Transverse colon (tissue), 4 donors: ENCODE data around the gene CSNK1D. TPM values are rescaled to one million over a fixed set of nuclear protein-coding genes. Genes with fewer than 3 reads are reported as not detected.

Source experiments
- DNase-seq: peaks from one replicate; pipeline ENCODE4 v3.0.0-alpha.2; 2019
- H3K27ac ChIP-seq, 4 donors: fragments of 200-600 bp; sonication (generic); 2 replicates each; pipeline ENCODE4 v1.5.1; 2016 to 2018; ENCODE audit warnings: inconsistent platforms in 4 of 4
- H3K27me3 ChIP-seq: fragments of 200-600 bp; sonication (generic); 2 replicates; pipeline ENCODE4 v1.5.1; 2017; ENCODE audit warnings: inconsistent platforms
- H3K36me3 ChIP-seq, 4 donors: fragments of 200-600 bp; sonication (generic); 2 replicates each; pipeline ENCODE4 v1.5.1; 2017 to 2019; ENCODE audit warnings: inconsistent platforms in 4 of 4
- H3K4me1 ChIP-seq, 4 donors: fragments of 200-600 bp; sonication (generic); 2 replicates each; pipeline ENCODE4 v1.5.1; 2017 to 2020; ENCODE audit warnings: inconsistent platforms in 4 of 4
- H3K4me3 ChIP-seq, 4 donors: fragments of 200-600 bp; sonication (generic); 1 replicate in 1 of 4; 2 replicates in 3 of 4; pipeline versions ENCODE4 v1.5.1 to v1.6.1; 2017 to 2019; ENCODE audit warnings: inconsistent platforms in 4 of 4
- H3K9me3 ChIP-seq, 2 donors: fragments of 200-600 bp; sonication (generic); 2 replicates each; pipeline ENCODE4 v1.5.1; 2017 to 2019; ENCODE audit warnings: inconsistent platforms in 2 of 2
- EP300 ChIP-seq: sonication (generic); formaldehyde crosslinking; IDR thresholded peaks from one replicate; pipeline ENCODE4 v1.6.1; 2017; ENCODE audit warnings: antibody characterized with exemption, low read depth
- POLR2A ChIP-seq: fragments of 450-650 bp; IDR thresholded peaks from one replicate; pipeline ENCODE4 v1.6.1; 2016; ENCODE audit warnings: antibody characterized with exemption, mild to moderate bottlenecking, moderate library complexity
- POLR2AphosphoS5 ChIP-seq, 3 donors: sonication (generic); formaldehyde crosslinking; IDR thresholded peaks; one replicate each; pipeline ENCODE4 v1.6.1; 2016; ENCODE audit warnings: antibody characterized with exemption in 3 of 3
- WGBS, 2 donors: methylation state at CpG; one replicate each; pipeline ENCODE4 v1.1.5; 2018; ENCODE audit warnings: low coverage in 1 of 2; 5-methylcytosine and 5-hydroxymethylcytosine counted together
- in situ Hi-C, 4 donors: fragments of 200-750 bp; cut with MboI; loops; one replicate each; pipeline versions ENCODE4 v1.15.0 to v1.15.1; 2017; ENCODE audit warnings: low sequenced_read_pairs in 3 of 4, low pct_ligation_motif_present in 1 of 4, low pct_unique_long_range_greater_than_20kb in 1 of 4
- intact Hi-C: fragments of 100-400 bp; cut with DNase I; formaldehyde crosslinking; loops from one replicate; pipeline ENCODE4 v1.15.1; 2023; ENCODE audit warnings: low total_unique reads
- total RNA-seq, 4 donors: library from RNA; depleted of rRNA; stranded (reverse); fragments of >200 nt; gene quantifications; one replicate each; pipeline ENCODE4 v1.1.0, GENCODE V29; 2016
- TF ChIP-seq, protein P1 (sequence below), 5 experiments: fragments of 200-600 bp in 3 of 5; fragments of 450-650 bp in 2 of 5; sonication (generic) in 3 of 5; IDR thresholded peaks; 1 replicate in 2 of 5; 2 replicates in 3 of 5; pipeline ENCODE4 v1.5.1; 2016 to 2017; ENCODE audit warnings: antibody characterized with exemption in 5 of 5, inconsistent platforms in 3 of 5, mild to moderate bottlenecking in 2 of 5, moderate library complexity in 1 of 5

Gene CSNK1D
- total RNA-seq, 4 donors from 2014 or later = 86.0 to 230 (median 148) TPM

DNA sequence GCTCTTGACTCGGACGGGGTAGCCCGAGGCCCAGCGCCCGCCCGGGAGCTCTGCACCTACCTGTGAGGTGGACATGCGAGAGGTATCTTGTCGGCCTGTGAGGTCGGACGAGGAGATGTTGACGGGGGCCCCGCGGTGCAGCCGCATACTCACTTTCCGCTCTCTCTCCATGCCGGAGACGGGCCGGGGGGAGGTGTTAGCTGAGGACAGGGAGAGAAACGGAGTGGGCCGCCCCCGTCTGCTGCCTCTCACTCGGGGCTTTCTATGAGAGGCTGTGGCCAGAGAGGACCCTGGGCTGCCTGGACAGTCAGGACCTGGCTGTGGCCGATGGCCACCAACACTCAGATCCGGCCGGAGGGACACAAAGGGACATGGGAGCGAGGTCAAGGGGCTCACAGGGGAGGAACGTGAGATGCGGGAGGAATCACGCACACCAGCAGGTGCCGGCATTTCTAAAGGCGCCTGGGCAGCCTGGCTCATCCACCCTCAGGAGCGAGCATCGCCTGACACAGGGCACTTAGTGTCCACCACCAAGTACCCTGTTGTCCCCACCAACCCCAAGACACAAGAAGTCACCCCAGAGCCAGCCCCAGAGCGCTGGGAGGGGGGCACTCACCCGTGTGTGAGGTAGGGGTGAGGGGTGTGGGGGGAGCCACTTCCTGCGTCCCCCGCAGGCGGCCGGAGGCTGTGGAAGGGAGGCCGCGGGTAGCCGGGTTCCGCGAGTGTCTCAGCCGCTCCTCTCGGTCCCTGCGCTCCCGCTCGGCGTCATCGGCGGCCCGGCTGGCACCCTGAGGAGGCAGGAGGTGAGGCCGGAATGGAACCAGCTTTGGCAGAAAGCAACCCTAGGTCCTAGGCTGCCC lies 24.5 kb downstream of the CSNK1D start:
- Histone ChIP-seq H3K27me3 (no peaks in the 10 kb centered on the region), H3K27ac (no peak overlapping the region), H3K9me3 (no peaks in the 10 kb centered on the region), H3K4me1 (peaks cover 15 to 31% (median 18%) of the 10 kb centered on the region in 4 donors), H3K36me3 (peaks cover 0 to 78% (median 48%) of the 10 kb centered on the region in 4 donors), H3K4me3 (no peak overlapping the region)
- no peak for DNase-seq
- in situ Hi-C loops (no loop called here), intact Hi-C loops (no loop called here)
- WGBS, 2 donors = 92 to 93% methylated on average over 3 to 53 of the region's 54 CpGs
- no peak for TF ChIP-seq POLR2AphosphoS5 (IDR thresholded peaks at IDR 0.05)
- no peak for TF ChIP-seq POLR2A
- TF ChIP-seq, protein P1, sequence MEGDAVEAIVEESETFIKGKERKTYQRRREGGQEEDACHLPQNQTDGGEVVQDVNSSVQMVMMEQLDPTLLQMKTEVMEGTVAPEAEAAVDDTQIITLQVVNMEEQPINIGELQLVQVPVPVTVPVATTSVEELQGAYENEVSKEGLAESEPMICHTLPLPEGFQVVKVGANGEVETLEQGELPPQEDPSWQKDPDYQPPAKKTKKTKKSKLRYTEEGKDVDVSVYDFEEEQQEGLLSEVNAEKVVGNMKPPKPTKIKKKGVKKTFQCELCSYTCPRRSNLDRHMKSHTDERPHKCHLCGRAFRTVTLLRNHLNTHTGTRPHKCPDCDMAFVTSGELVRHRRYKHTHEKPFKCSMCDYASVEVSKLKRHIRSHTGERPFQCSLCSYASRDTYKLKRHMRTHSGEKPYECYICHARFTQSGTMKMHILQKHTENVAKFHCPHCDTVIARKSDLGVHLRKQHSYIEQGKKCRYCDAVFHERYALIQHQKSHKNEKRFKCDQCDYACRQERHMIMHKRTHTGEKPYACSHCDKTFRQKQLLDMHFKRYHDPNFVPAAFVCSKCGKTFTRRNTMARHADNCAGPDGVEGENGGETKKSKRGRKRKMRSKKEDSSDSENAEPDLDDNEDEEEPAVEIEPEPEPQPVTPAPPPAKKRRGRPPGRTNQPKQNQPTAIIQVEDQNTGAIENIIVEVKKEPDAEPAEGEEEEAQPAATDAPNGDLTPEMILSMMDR (IDR thresholded peaks at IDR 0.05) = no peak
- TF ChIP-seq EP300 = no peak

DNA sequence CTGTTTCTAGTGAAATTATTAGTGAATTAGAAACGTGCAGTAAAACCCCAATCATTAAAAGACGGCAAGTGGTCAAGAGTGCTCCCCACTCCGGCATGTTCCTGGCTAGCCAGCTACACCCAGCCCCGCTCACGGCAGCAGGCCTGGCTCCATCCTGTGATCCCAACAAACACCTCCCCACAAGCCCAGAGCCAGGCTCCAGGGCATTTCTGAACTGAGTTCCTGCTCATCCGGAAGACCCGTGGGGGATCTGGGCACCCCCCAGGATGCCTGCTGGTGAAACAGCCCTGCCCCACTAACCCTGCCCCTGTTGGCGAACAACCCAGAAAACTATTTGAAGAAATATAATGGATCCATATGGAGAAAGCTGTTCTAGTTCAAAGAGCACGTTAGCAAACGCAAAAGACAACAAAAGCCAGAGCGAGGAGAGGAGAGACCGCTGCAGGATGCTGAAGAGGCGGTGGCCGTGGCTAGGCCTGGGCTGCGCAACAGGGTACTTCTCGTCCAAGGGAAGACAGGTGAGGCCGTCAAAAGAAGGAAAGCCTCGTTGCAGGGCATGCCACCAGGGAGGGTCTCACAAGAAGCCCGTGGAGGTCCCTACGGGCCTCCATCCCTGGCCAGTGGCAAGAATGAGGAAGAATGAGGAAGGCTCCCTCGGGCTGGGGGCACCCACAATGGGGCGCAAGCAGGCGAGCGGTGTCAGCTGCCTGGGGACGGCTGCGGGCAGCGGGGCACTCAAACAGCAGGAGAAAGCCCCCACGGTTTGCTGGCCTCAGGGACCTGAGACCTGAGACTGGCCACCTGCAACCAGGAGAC lies 25.4 kb downstream of the CSNK1D start:
- H3K27ac ChIP-seq = peak overlapping the region; percentile 64 to 85 (median 74)
- no peaks in the 10 kb centered on the region for H3K9me3 ChIP-seq
- 87 to 88% methylated on average over 6 to 28 of the region's 28 CpGs for WGBS, 2 donors
- H3K4me1 ChIP-seq = peaks cover 16 to 41% (median 23%) of the 10 kb centered on the region in 4 donors
- H3K36me3 ChIP-seq = peaks cover 0 to 72% (median 48%) of the 10 kb centered on the region in 4 donors
- TF ChIP-seq POLR2A (no peak), POLR2AphosphoS5 (IDR thresholded peaks at IDR 0.05) (no peak), EP300 (no peak)
- TF ChIP-seq, protein P1 (IDR thresholded peaks at IDR 0.05) = no peak
- intact Hi-C loops (no loop called here), in situ Hi-C loops (no loop called here)
- no peak overlapping the region for H3K4me3 ChIP-seq
- DNase-seq = no peak
- H3K27me3 ChIP-seq = no peaks in the 10 kb centered on the region

DNA sequence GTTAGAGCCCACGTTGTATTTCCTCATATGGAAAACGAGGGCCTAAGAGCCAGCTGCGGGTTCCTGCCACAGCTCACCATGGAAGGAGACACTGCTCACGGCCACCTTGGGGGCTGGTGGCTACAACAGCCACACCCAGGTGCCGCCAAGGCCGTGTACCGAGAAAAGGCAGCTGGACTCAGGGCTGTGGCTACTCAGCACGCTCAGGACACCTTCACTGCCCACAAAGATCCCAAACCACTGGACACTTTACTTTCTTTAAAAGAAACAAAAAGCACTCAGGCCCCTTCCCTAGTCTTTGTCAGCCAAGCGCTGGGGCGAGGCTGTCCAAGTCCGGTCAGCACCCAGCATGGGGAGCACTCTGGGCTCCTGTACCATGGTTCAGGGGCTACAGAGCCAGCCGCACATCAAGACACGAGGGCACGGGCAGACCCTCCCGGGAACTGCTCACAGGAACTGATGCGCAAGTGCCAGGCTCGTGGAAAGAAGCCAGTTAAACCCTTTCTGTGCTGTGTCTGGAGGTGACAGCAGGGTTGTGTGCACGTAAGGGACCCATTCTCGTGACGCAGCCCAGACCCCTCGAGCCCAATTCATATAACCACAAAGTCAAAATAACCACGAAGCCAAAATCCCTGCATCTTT lies 26.2 kb downstream of the CSNK1D start:
- Histone ChIP-seq H3K9me3 (no peaks in the 10 kb centered on the region), H3K27me3 (no peaks in the 10 kb centered on the region), H3K4me1 (peaks cover 23 to 49% (median 31%) of the 10 kb centered on the region in 4 donors), H3K36me3 (peaks cover 0 to 64% (median 41%) of the 10 kb centered on the region in 4 donors), H3K4me3 (no peak overlapping the region), H3K27ac (peak overlapping the region; percentile 64 to 85 (median 74))
- intact Hi-C loops = no loop called here
- 61% methylated on average over 22 of the region's 22 CpGs; no CpG with 5 or more reads in 1 of the 2 donors for WGBS, 2 donors
- in situ Hi-C loops = no loop called here
- no peak for DNase-seq
- TF ChIP-seq EP300 = no peak
- TF ChIP-seq, protein P1 (IDR thresholded peaks at IDR 0.05) = no peak
- no peak for TF ChIP-seq POLR2A
- no peak for TF ChIP-seq POLR2AphosphoS5 (IDR thresholded peaks at IDR 0.05)
